SK-N-SH (cell line): ENCODE results near the gene MYO18A. TPM values are rescaled to one million over a fixed set of nuclear protein-coding genes. Genes with fewer than 3 reads are reported as not detected.
"Not testable (repeated sequence)": the region's sequence is repeated elsewhere in the genome, so short reads cannot be mapped to it uniquely, and the experiment has no call there.

ENCODE experiments used
- CTCF ChIA-PET: fragments of 300-600, 350-600 bp; formaldehyde crosslinking; extraction: SDS; loops from one replicate; lab custom pipeline; 2021; lab: Yijun Ruan, JAX
- POLR2A ChIA-PET: fragments of 350-600 bp; sonication (Branson Sonifier 250); formaldehyde crosslinking; extraction: SDS; loops from one replicate; lab custom pipeline; 2020; ENCODE audit warnings: antibody characterized with exemption, inconsistent platforms; lab: Yijun Ruan, JAX
- DNase-seq: peaks from one replicate; pipeline ENCODE4 v3.0.0; 2012
- H2AFZ ChIP-seq: fragments of 200-600 bp; sonication (generic); 2 replicates; pipeline ENCODE4 v1.8.1; 2016; ENCODE audit warnings: antibody characterized with exemption, mild to moderate bottlenecking, low read depth
- H3F3A ChIP-seq: fragments of 200-600 bp; sonication (generic); replicated peaks from 2 replicates; pipeline ENCODE3; 2016; ENCODE audit warnings: antibody characterized with exemption, mild to moderate bottlenecking; ENCODE audit not compliant: insufficient read depth
- H3K27ac ChIP-seq, 2 experiments: fragments of 200-500 bp in 1 of 2; fragments of 200-600 bp in 1 of 2; sonication (Bioruptor generic) in 1 of 2; sonication (generic), shearing (Covaris generic) in 1 of 2; 2 replicates each; pipeline versions ENCODE4 v1.5.1 to v1.6.1; 2014 to 2016; ENCODE audit warnings: low read depth in 2 of 2, inconsistent platforms in 1 of 2, low read length in 1 of 2, mild to moderate bottlenecking in 1 of 2, mixed read lengths in 1 of 2
- H3K27me3 ChIP-seq: fragments of 200-600 bp; sonication (generic), shearing (Covaris generic); 2 replicates; pipeline ENCODE4 v1.6.1; 2016; ENCODE audit warnings: mixed run types; ENCODE audit not compliant: insufficient read depth
- H3K36me3 ChIP-seq, 2 experiments: fragments of 200-500 bp in 1 of 2; fragments of 200-600 bp in 1 of 2; sonication (Bioruptor generic) in 1 of 2; sonication (generic) in 1 of 2; replicated peaks in 1 of 2; 2 replicates each; pipeline versions ENCODE3 to v1.5.1; 2014 to 2016; ENCODE audit warnings: low read length in 1 of 2, mild to moderate bottlenecking in 1 of 2; ENCODE audit not compliant: insufficient read depth in 2 of 2, control insufficient read depth in 1 of 2
- H3K4me1 ChIP-seq, 2 experiments: fragments of 200-500 bp in 1 of 2; fragments of 200-600 bp in 1 of 2; sonication (Bioruptor generic) in 1 of 2; sonication (generic), shearing (Covaris generic) in 1 of 2; 2 replicates each; pipeline versions ENCODE4 v1.5.1 to v1.6.1; 2014 to 2016; ENCODE audit warnings: low read depth in 1 of 2, low read length in 1 of 2, mixed run types in 1 of 2; ENCODE audit not compliant: insufficient read depth in 2 of 2, control insufficient read depth in 1 of 2
- H3K4me2 ChIP-seq: fragments of 200-600 bp; sonication (generic), shearing (Covaris generic); 2 replicates; pipeline ENCODE4 v1.6.1; 2017; ENCODE audit warnings: mixed run types
- H3K4me3 ChIP-seq, 2 experiments: fragments of 200-500 bp in 1 of 2; fragments of 200-600 bp in 1 of 2; sonication (Bioruptor generic) in 1 of 2; sonication (generic), shearing (Covaris generic) in 1 of 2; 2 replicates each; pipeline versions ENCODE4 v1.5.1 to v1.8.1; 2014 to 2016; ENCODE audit warnings: low read depth in 2 of 2, inconsistent platforms in 1 of 2, low read length in 1 of 2, mild to moderate bottlenecking in 1 of 2, mixed read lengths in 1 of 2, moderate library complexity in 1 of 2
- H3K79me2 ChIP-seq: fragments of 200-600 bp; sonication (generic); 2 replicates; pipeline ENCODE4 v1.8.1; 2017; ENCODE audit warnings: mild to moderate bottlenecking; ENCODE audit not compliant: insufficient read depth
- H3K9ac ChIP-seq: fragments of 200-600 bp; sonication (generic); 2 replicates; pipeline ENCODE4 v1.6.1; 2017; ENCODE audit warnings: mixed run types
- H3K9me2 ChIP-seq: fragments of 200-600 bp; sonication (generic); 2 replicates; pipeline ENCODE4 v1.6.1; 2017; ENCODE audit warnings: mixed run types
- H3K9me3 ChIP-seq: fragments of 200-600 bp; sonication (generic); 2 replicates; pipeline ENCODE4 v1.6.1; 2017; ENCODE audit warnings: mixed run types, mild to moderate bottlenecking, moderate library complexity
- H4K20me1 ChIP-seq: fragments of 200-600 bp; sonication (generic); 2 replicates; pipeline ENCODE4 v1.6.1; 2017; ENCODE audit warnings: mild to moderate bottlenecking, mixed run types; ENCODE audit not compliant: insufficient read depth
- CHD2 ChIP-seq: fragments of 150-350 bp; IDR thresholded peaks from 2 replicates; pipeline ENCODE4 v1.6.1; 2018; ENCODE audit warnings: low read length; ENCODE audit not compliant: partially characterized antibody
- CTCF ChIP-seq: fragments of 200-600 bp; sonication (generic); IDR thresholded peaks from 2 replicates; pipeline ENCODE4 v1.6.1; 2017; ENCODE audit warnings: antibody characterized with exemption, mild to moderate bottlenecking, moderate library complexity
- EZH2phosphoT487 ChIP-seq: fragments of 200-600 bp; sonication (generic); IDR thresholded peaks from 2 replicates; pipeline ENCODE4 v1.6.1; 2017; ENCODE audit warnings: low read depth, mixed run types, mild to moderate bottlenecking, antibody characterized with exemption, moderate library complexity, borderline replicate concordance
- FOSL2 ChIP-seq: IDR thresholded peaks from 2 replicates; pipeline ENCODE4 v1.4.0; 2012; ENCODE audit warnings: low read depth, mild to moderate bottlenecking, moderate library complexity, borderline replicate concordance
- FOXJ3 ChIP-seq: sonication (generic); formaldehyde crosslinking; IDR thresholded peaks from 2 replicates; pipeline ENCODE4 v1.5.1; 2020; ENCODE audit warnings: mild to moderate bottlenecking, missing genetic modification reagents
- GABPA ChIP-seq: IDR thresholded peaks from 2 replicates; pipeline ENCODE4 v1.4.0; 2012; ENCODE audit warnings: low read depth, mild to moderate bottlenecking
- GATA2 ChIP-seq: sonication (generic); formaldehyde crosslinking; IDR thresholded peaks from 2 replicates; pipeline ENCODE4 v1.5.0; 2020; ENCODE audit warnings: mild to moderate bottlenecking, missing genetic modification reagents
- NFIC ChIP-seq: IDR thresholded peaks from 2 replicates; pipeline ENCODE4 v1.4.0; 2012; ENCODE audit warnings: borderline replicate concordance
- NRF1 ChIP-seq: IDR thresholded peaks from 2 replicates; pipeline ENCODE4 v1.6.1; 2012; ENCODE audit warnings: low read depth, mild to moderate bottlenecking, low read length
- POLR2AphosphoS5 ChIP-seq: IDR thresholded peaks from 2 replicates; pipeline ENCODE4 v1.6.1; 2012; ENCODE audit warnings: low read depth, low read length
- RCOR1 ChIP-seq: fragments of 150-350 bp; IDR thresholded peaks from 2 replicates; pipeline ENCODE4 v1.6.1; 2017; ENCODE audit warnings: antibody characterized with exemption, low read length
- REST ChIP-seq: IDR thresholded peaks from 2 replicates; pipeline ENCODE4 v1.6.1; 2012; ENCODE audit warnings: mild to moderate bottlenecking, low read depth, low read length, moderate library complexity
- SMC3 ChIP-seq: IDR thresholded peaks from 2 replicates; pipeline ENCODE4 v1.6.1; 2012; ENCODE audit warnings: low read depth, low read length, improper control_type of control experiment
- TCF12 ChIP-seq: IDR thresholded peaks from 2 replicates; pipeline ENCODE4 v1.4.0; 2012
- TEAD4 ChIP-seq: IDR thresholded peaks from 2 replicates; pipeline ENCODE4 v1.4.0; 2012; ENCODE audit warnings: mild to moderate bottlenecking, borderline replicate concordance; ENCODE audit not compliant: insufficient read depth
- WGBS: methylation state at CpG from one replicate; pipeline ENCODE4 v1.1.6; 2017; ENCODE audit warnings: low lambda C conversion rate; 5-methylcytosine and 5-hydroxymethylcytosine counted together
- polyA plus RNA-seq, 3 experiments: library from polyadenylated mRNA; depleted of rRNA; stranded (reverse); fragments of >200 nt; gene quantifications; 2 replicates each; pipeline ENCODE4 v1.2.3, GENCODE V29; 2012
- TF ChIP-seq, protein P1 (sequence below): fragments of 150-350 bp; IDR thresholded peaks from 2 replicates; pipeline ENCODE4 v1.6.1; 2016; ENCODE audit warnings: mild to moderate bottlenecking, low read depth, low read length
- TF ChIP-seq, protein P2 (sequence below): IDR thresholded peaks from 2 replicates; pipeline ENCODE4 v1.4.0; 2012; ENCODE audit warnings: low read depth
- TF ChIP-seq, protein P3 (sequence below): IDR thresholded peaks from 2 replicates; pipeline ENCODE4 v1.4.0; 2012; ENCODE audit warnings: low read depth, borderline replicate concordance

Gene MYO18A
- polyA plus RNA-seq, 1 of the 3 experiments (the other 2 are of a cell fraction): 6.6 TPM

GRCh38 chr17:29147682-29148081 is 32.5 kb downstream of the MYO18A start:
- WGBS: 87% methylated on average over 4 of the region's 4 CpGs
- Histone ChIP-seq H3K4me3 (no peak overlapping the region), H3K79me2 (no peaks in the 10 kb centered on the region; the same call in 1 of the 2 replicates), H3K9me2 (no peaks in the 10 kb centered on the region), H3K27me3 (no peaks in the 10 kb centered on the region), H3K4me1 (peaks cover 34 to 35% of the 10 kb centered on the region in 2 experiments), H3K36me3 (no peaks in the 10 kb centered on the region), H3K27ac (no peak overlapping the region), H3K9ac (no peak overlapping the region), H2AFZ (no peak overlapping the region), H3F3A (peaks cover 15% of the 10 kb centered on the region), H4K20me1 (no peaks in the 10 kb centered on the region), H3K4me2 (no peak overlapping the region), H3K9me3 (no peaks in the 10 kb centered on the region)
- no peak for DNase-seq
- TF ChIP-seq EZH2phosphoT487: no peak
- TF ChIP-seq, protein P1, sequence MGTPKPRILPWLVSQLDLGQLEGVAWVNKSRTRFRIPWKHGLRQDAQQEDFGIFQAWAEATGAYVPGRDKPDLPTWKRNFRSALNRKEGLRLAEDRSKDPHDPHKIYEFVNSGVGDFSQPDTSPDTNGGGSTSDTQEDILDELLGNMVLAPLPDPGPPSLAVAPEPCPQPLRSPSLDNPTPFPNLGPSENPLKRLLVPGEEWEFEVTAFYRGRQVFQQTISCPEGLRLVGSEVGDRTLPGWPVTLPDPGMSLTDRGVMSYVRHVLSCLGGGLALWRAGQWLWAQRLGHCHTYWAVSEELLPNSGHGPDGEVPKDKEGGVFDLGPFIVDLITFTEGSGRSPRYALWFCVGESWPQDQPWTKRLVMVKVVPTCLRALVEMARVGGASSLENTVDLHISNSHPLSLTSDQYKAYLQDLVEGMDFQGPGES: no peak
- TF ChIP-seq TEAD4: no peak
- no peak for TF ChIP-seq POLR2AphosphoS5
- no peak for TF ChIP-seq GABPA
- TF ChIP-seq RCOR1: no peak
- no peak for TF ChIP-seq REST
- no peak for TF ChIP-seq GATA2 (CRISPR knock-in tag)
- TF ChIP-seq NRF1: no peak
- TF ChIP-seq CHD2: no peak
- no peak for TF ChIP-seq FOXJ3
- TF ChIP-seq SMC3: no peak
- TF ChIP-seq, protein P2, sequence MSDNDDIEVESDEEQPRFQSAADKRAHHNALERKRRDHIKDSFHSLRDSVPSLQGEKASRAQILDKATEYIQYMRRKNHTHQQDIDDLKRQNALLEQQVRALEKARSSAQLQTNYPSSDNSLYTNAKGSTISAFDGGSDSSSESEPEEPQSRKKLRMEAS: no peak
- TF ChIP-seq TCF12: no peak
- no peak for TF ChIP-seq NFIC
- no peak for TF ChIP-seq CTCF
- TF ChIP-seq, protein P3, sequence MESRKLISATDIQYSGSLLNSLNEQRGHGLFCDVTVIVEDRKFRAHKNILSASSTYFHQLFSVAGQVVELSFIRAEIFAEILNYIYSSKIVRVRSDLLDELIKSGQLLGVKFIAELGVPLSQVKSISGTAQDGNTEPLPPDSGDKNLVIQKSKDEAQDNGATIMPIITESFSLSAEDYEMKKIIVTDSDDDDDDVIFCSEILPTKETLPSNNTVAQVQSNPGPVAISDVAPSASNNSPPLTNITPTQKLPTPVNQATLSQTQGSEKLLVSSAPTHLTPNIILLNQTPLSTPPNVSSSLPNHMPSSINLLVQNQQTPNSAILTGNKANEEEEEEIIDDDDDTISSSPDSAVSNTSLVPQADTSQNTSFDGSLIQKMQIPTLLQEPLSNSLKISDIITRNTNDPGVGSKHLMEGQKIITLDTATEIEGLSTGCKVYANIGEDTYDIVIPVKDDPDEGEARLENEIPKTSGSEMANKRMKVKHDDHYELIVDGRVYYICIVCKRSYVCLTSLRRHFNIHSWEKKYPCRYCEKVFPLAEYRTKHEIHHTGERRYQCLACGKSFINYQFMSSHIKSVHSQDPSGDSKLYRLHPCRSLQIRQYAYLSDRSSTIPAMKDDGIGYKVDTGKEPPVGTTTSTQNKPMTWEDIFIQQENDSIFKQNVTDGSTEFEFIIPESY: no peak
- TF ChIP-seq FOSL2: no peak
- CTCF ChIA-PET: interaction anchor here (1.0 to 22.3 kb wide), 14 partner anchors 10 to 444 kb away, joined by 3 to 535 read pairs (median 8); partner anchors contain the start of genes MYO18A and NUFIP2
- POLR2A ChIA-PET: interaction anchor here (1.8 to 2.7 kb wide), 2 partner anchors 16 to 32 kb away, joined by 4 to 15 read pairs; partner anchors contain the start of gene MYO18A

DNA sequence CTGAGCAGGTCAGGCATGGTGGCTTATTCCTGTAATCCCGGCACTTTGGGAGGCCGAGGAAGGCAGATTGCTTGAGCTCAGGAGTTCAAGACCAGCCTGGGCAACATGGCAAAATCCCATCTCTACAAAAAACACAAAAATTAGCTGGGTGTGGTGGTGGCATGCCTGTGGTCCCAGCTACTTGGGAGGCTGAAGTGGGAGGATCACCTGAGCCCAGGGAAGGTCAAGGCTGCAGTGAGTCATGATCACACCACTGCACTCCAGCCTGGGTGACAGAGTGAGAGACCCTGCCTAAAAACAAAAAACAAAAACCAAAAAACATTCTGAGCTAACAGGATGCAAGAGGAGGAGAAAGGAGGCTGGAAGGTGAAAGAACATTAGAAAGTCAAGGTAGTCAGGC is 33.0 kb downstream of the MYO18A start:
- H2AFZ ChIP-seq, H3K27me3 ChIP-seq, H3K4me2 ChIP-seq, H4K20me1 ChIP-seq, DNase-seq, H3K4me3 ChIP-seq, H3K27ac ChIP-seq, H3K79me2 ChIP-seq, H3K9me3 ChIP-seq, H3K36me3 ChIP-seq, H3K9ac ChIP-seq, H3K9me2 ChIP-seq: not testable (repeated sequence)
- CTCF ChIA-PET: interaction anchor here (0.9 to 22.3 kb wide), 12 partner anchors 9 to 444 kb away, joined by 3 to 535 read pairs (median 21); partner anchors contain the start of genes ABHD15 and MYO18A
- Histone ChIP-seq H3F3A (peaks cover 15% of the 10 kb centered on the region), H3K4me1 (peaks cover 34 to 35% of the 10 kb centered on the region in 2 experiments)
- 95% methylated on average over 2 of the region's 2 CpGs for WGBS
- POLR2A ChIA-PET: interaction anchor here (2.7 kb wide), 1 partner anchor 33 kb away, joined by 15 read pairs; the partner anchor contains the start of gene MYO18A
